PC-9 (cell line): Measurements from ENCODE around the gene SGMS2. TPM values are rescaled to one million over a fixed set of nuclear protein-coding genes. Genes with fewer than 3 reads are reported as not detected.

Experiments
- Bru-seq: library from RNA; stranded (reverse); fragments of 400-500 nt; gene quantifications from one replicate; lab custom pipeline; 2021; lab: Mats Ljungman, UMichigan
- BruChase-seq, 2 experiments: library from RNA; stranded (reverse); fragments of 400-500 nt; gene quantifications; one replicate each; lab custom pipeline; 2021; lab: Mats Ljungman, UMichigan
- BruUV-seq: library from RNA; stranded (reverse); fragments of 400-500 nt; replicated peaks from 2 replicates; lab custom pipeline; 2021; lab: Mats Ljungman, UMichigan
- CTCF ChIA-PET: fragments of 300-600 bp; sonication (Branson Sonifier 250); formaldehyde crosslinking; loops from one replicate; lab custom pipeline; 2022; ENCODE audit warnings: antibody characterized with exemption; lab: Charles Lee
- POLR2A ChIA-PET: fragments of 300-600 bp; sonication (Branson Sonifier 250); formaldehyde crosslinking; loops from one replicate; lab custom pipeline; 2022; ENCODE audit warnings: antibody characterized with exemption; ENCODE audit not compliant: unreplicated experiment; lab: Charles Lee
- DNase-seq, 2 experiments: peaks; one replicate each; pipeline versions ENCODE4 v3.0.0 to v3.0.0-alpha.2; 2015 to 2022; ENCODE audit warnings: mixed read lengths in 1 of 2
- H2AFZ ChIP-seq: fragments of 200-600 bp; sonication (generic); 2 replicates; pipeline ENCODE4 v1.8.1; 2017; ENCODE audit warnings: antibody characterized with exemption
- H3F3A ChIP-seq: fragments of 200-600 bp; sonication (generic); 2 replicates; pipeline ENCODE4 v1.8.1; 2017; ENCODE audit warnings: antibody characterized with exemption, mild to moderate bottlenecking, low read depth; ENCODE audit not compliant: insufficient read depth
- H3K27ac ChIP-seq: fragments of 200-600 bp; sonication (generic); 2 replicates; pipeline ENCODE4 v1.6.1; 2016; ENCODE audit warnings: mixed run types
- H3K27me3 ChIP-seq: fragments of 200-600 bp; sonication (generic); 2 replicates; pipeline ENCODE4 v1.6.1; 2016; ENCODE audit warnings: low read depth, mixed run types; ENCODE audit not compliant: insufficient read depth
- H3K36me3 ChIP-seq: fragments of 200-600 bp; sonication (generic); 2 replicates; pipeline ENCODE4 v1.6.1; 2016; ENCODE audit warnings: low read depth, mixed run types
- H3K4me1 ChIP-seq: fragments of 200-600 bp; sonication (generic); replicated peaks from 2 replicates; pipeline ENCODE4 v1.6.1; 2016; ENCODE audit warnings: mixed run types; ENCODE audit not compliant: insufficient read depth
- H3K4me2 ChIP-seq: fragments of 200-600 bp; sonication (generic); 2 replicates; pipeline ENCODE4 v1.6.1; 2017; ENCODE audit warnings: mixed run types
- H3K4me3 ChIP-seq: fragments of 200-600 bp; sonication (generic); 2 replicates; pipeline ENCODE4 v1.6.1; 2016; ENCODE audit warnings: mixed run types
- H3K79me2 ChIP-seq: fragments of 200-600 bp; sonication (generic); 2 replicates; pipeline ENCODE4 v1.6.1; 2017; ENCODE audit warnings: low read depth, mixed run types
- H3K9me2 ChIP-seq: fragments of 200-600 bp; sonication (generic); 2 replicates; pipeline ENCODE4 v1.8.1; 2017; ENCODE audit warnings: mild to moderate bottlenecking; ENCODE audit not compliant: insufficient read depth
- H3K9me3 ChIP-seq: fragments of 200-600 bp; sonication (generic); 2 replicates; pipeline ENCODE4 v1.8.1; 2016; ENCODE audit warnings: low read depth; ENCODE audit not compliant: insufficient read depth
- H4K20me1 ChIP-seq: fragments of 200-600 bp; sonication (generic); 2 replicates; pipeline ENCODE4 v1.8.1; 2017; ENCODE audit not compliant: insufficient read depth
- CTCF ChIP-seq: fragments of 200-600 bp; sonication (generic); conservative IDR thresholded peaks from 2 replicates; pipeline ENCODE4 v1.6.1; 2017; ENCODE audit warnings: mixed run types, antibody characterized with exemption, mild to moderate bottlenecking, moderate library complexity
- EZH2 ChIP-seq: fragments of 200-600 bp; sonication (generic); IDR thresholded peaks from 2 replicates; pipeline ENCODE4 v1.8.0; 2017; ENCODE audit warnings: antibody characterized with exemption, low read depth
- intact Hi-C: fragments of 100-400 bp; cut with micrococcal nuclease; formaldehyde crosslinking; loops from one replicate; pipeline ENCODE4 v1.10.0; 2022; ENCODE audit not compliant: unreplicated experiment
- long read RNA-seq: library from polyadenylated mRNA; stranded (forward); transcript quantifications from one replicate; pipeline ENCODE4 v2.0.0, GENCODE V29; 2022
- total RNA-seq: library from RNA; stranded (reverse); gene quantifications from 2 replicates; pipeline ENCODE4 v1.2.3, GENCODE V29; 2021

Gene SGMS2
- 17.0 and 17.9 TPM in 2 replicates for total RNA-seq
- Bru-seq, nascent RNA, result percentile 79 among the genes with signal in this experiment
- percentile 72 among the genes with signal in this experiment for BruChase-seq, experiment 1, labeled RNA remaining after a 2-hour chase
- BruChase-seq, experiment 2, labeled RNA remaining after a 6-hour chase, result percentile 86 among the genes with signal in this experiment
- long read RNA-seq, partial matches to known transcripts, result 0 of 5 reads
- long read RNA-seq, other reads (novel, unspliced or antisense), result 5 of 5 reads

- Histone ChIP-seq H3K36me3 (no peaks in the 10 kb centered on the region), H3K4me3 (peak within 1 kb of the TSS; percentile 69), H3K79me2 (peaks cover 8% of the 10 kb centered on the region), H3K4me1 (peaks cover 25% of the 10 kb centered on the region), H3F3A (peaks cover 18% of the 10 kb centered on the region; the same call in 1 of the 2 replicates), H2AFZ (peak within 1 kb of the TSS; percentile 72), H3K9me3 (no peaks in the 10 kb centered on the region), H3K9me2 (no peaks in the 10 kb centered on the region), H3K27me3 (no peaks in the 10 kb centered on the region), H3K4me2 (peak within 1 kb of the TSS; percentile 87), H3K27ac (peak within 1 kb of the TSS; percentile 96), H4K20me1 (no peaks in the 10 kb centered on the region)
- peak; percentile 90 to 91 for DNase-seq
- no TSS peak for BruUV-seq
- TF ChIP-seq EZH2 (no peak), CTCF (no peak)
- POLR2A ChIA-PET, result interaction anchor here (0.6 to 0.7 kb wide), 4 partner anchors 72 to 1734 kb away, joined by 3 to 5 read pairs (median 4); no protein-coding TSS in a partner anchor
- intact Hi-C loops, result loop anchor here (1.0 to 5.0 kb wide), 6 partner anchors 38 to 164 kb away; partner anchors contain the start of genes HADH and PAPSS1
- CTCF ChIA-PET, result no interaction called here
Measured at GRCh38 chr4:107824350-107825071, at the start of gene SGMS2. Gene SGMS2 (plus strand): TSS chr4:107824932. CDS start chr4:107895554, 70,622 bp downstream.

- Histone ChIP-seq H4K20me1 (no peaks in the 10 kb centered on the region), H3K79me2 (no peaks in the 10 kb centered on the region), H3K4me1 (no peaks in the 10 kb centered on the region), H3K4me2 (no peak overlapping the region), H3K9me2 (no peaks in the 10 kb centered on the region), H3K27ac (no peak overlapping the region), H3K36me3 (no peaks in the 10 kb centered on the region), H2AFZ (no peak overlapping the region), H3K27me3 (no peaks in the 10 kb centered on the region), H3K9me3 (no peaks in the 10 kb centered on the region; the same call in 1 of the 2 replicates), H3F3A (no peaks in the 10 kb centered on the region), H3K4me3 (no peak overlapping the region)
- BruUV-seq, result no TSS peak
- no peak for TF ChIP-seq CTCF
- ChIA-PET CTCF (no interaction called here), POLR2A (no interaction called here)
- intact Hi-C loops, result no loop called here
- DNase-seq, result no peak
Measured at GRCh38 chr4:107777890-107778289, 46.8 kb upstream of the SGMS2 start.

GRCh38 chr4:107778784-107779530, 45.8 kb upstream of the SGMS2 start:
- DNase-seq, result no peak
- ChIA-PET CTCF (no interaction called here), POLR2A (no interaction called here)
- H3K79me2 ChIP-seq, result no peaks in the 10 kb centered on the region
- H3K27ac ChIP-seq, result no peak overlapping the region
- no peaks in the 10 kb centered on the region for H3K27me3 ChIP-seq
- H2AFZ ChIP-seq, result peak overlapping the region; percentile 52; the same call in 1 of the 2 replicates
- no peak overlapping the region for H3K4me3 ChIP-seq
- TF ChIP-seq CTCF (no peak), EZH2 (no peak)
- H3K9me2 ChIP-seq, result no peaks in the 10 kb centered on the region
- intact Hi-C loops, result no loop called here
- no peak overlapping the region for H3K4me2 ChIP-seq
- no peaks in the 10 kb centered on the region for H4K20me1 ChIP-seq
- no peaks in the 10 kb centered on the region for H3K36me3 ChIP-seq
- no TSS peak for BruUV-seq
- no peaks in the 10 kb centered on the region for H3F3A ChIP-seq
- H3K9me3 ChIP-seq, result no peaks in the 10 kb centered on the region; the same call in 1 of the 2 replicates
- H3K4me1 ChIP-seq, result no peaks in the 10 kb centered on the region
